ENCODE data around the gene HJV.

DNA sequence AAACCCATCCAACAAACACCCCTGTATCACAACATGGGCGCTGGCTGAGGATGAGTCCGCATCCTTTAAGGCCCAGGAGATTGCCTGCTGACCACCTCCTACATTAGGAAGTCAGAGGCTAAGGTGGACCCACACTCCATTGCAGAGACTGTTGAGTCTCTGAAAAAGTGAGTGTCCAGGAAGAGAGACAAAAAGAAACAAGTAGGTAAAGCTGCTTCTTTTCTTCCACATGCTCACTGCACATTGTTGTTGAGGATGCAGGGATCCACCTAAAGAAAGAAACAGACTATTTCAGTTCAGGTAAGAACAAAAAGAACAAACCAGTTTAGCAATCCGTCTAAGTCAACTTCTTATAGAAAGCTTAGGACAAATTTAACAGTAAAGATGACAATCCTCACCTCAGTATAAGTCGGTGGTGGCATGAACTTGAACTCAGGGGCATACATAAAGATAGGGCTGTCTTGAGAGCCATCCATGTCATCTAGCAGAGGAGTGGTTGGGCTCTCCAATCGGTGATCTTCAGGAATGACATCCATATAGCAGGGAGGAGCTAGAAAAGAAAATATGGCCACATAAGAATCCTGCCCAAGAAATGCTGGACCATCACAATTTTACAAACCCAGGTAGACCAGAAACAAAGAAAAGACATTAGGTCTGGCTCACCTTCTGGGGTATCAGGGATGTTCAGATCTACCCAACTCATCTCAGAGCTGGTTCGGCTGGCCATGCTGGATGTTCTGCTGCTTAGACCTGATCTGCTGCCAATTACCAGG lies 27.7 kb downstream of the HJV start:
- TF ChIP-seq POLR2AphosphoS5 (IDR thresholded peaks at IDR 0.05; ENCODE audit: borderline replicate concordance, low read depth, low read length) (no peak), EZH2 (IDR thresholded peaks at IDR 0.05) (no peak), FOXP2 (optimal IDR thresholded peaks at IDR 0.05; ENCODE audit: control extremely low read depth, extremely low read length, insufficient read depth) (no peak)
